ENCODE data around the gene HYOU1. TPM values are rescaled to one million over a fixed set of nuclear protein-coding genes. Genes with fewer than 3 reads are reported as not detected.

Gene HYOU1
- polyA plus RNA-seq, 1 of the 3 experiments (the other 2 are of a cell fraction), result 90.8 TPM

GRCh38 chr11:119095066-119095880 lies 38.3 kb upstream of the HYOU1 start:
- DNase-seq, result peak; percentile 96
- no peak overlapping the region for H2AFZ ChIP-seq (ENCODE audit: low read depth)
- H3F3A ChIP-seq (replicated peaks; ENCODE audit: insufficient read depth), result peaks cover 38% of the 10 kb centered on the region
- H4K20me1 ChIP-seq (ENCODE audit: insufficient read depth), result peaks cover 31% of the 10 kb centered on the region
- peaks cover 22 to 24% of the 10 kb centered on the region in 2 experiments; a peak in 3 of 4 replicates for H3K4me1 ChIP-seq (ENCODE audit: control insufficient read depth in 1 of 2, insufficient read depth in 2 of 2, low read depth in 1 of 2, low read length in 1 of 2)
- H3K9me2 ChIP-seq, result no peaks in the 10 kb centered on the region
- H3K4me2 ChIP-seq, result peak overlapping the region; percentile 98
- H3K27ac ChIP-seq (ENCODE audit: low read depth in 2 of 2, low read length in 1 of 2), result peak overlapping the region; percentile 72 to 89
- H3K27me3 ChIP-seq (ENCODE audit: insufficient read depth), result no peaks in the 10 kb centered on the region
- ChIA-PET CTCF (interaction anchor here (0.6 to 3.4 kb wide), 24 partner anchors 10 to 243 kb away, joined by 3 to 20 read pairs (median 3); partner anchors contain the start of genes C2CD2L, NLRX1, SLC37A4 and UPK2), POLR2A (interaction anchor here (0.6 to 2.6 kb wide), 12 partner anchors 10 to 431 kb away, joined by 3 to 31 read pairs (median 6); partner anchors contain the start of genes C2CD2L, HINFP, HMBS and HYOU1)
- peaks cover 45 to 50% of the 10 kb centered on the region in 2 experiments for H3K36me3 ChIP-seq (replicated peaks in 1 of 2; ENCODE audit: control insufficient read depth in 1 of 2, insufficient read depth in 2 of 2, low read length in 1 of 2)
- under 1% methylated on average over 35 of the region's 79 CpGs for WGBS (ENCODE audit: low lambda C conversion rate)
- peaks cover 60% of the 10 kb centered on the region for H3K79me2 ChIP-seq (ENCODE audit: insufficient read depth)
- peak overlapping the region; percentile 84 to 87 for H3K4me3 ChIP-seq (ENCODE audit: low read depth in 2 of 2, low read length in 1 of 2)
- H3K9ac ChIP-seq, result peak overlapping the region; percentile 89
- H3K9me3 ChIP-seq, result no peaks in the 10 kb centered on the region
- TF ChIP-seq SMC3 (IDR thresholded peaks at IDR 0.05; ENCODE audit: low read depth, low read length), result no peak
- TF ChIP-seq FOXM1 (IDR thresholded peaks at IDR 0.05; ENCODE audit: low read depth), result peak; percentile 97
- no peak for TF ChIP-seq MEF2A (IDR thresholded peaks at IDR 0.05; ENCODE audit: borderline replicate concordance, low read depth)
- TF ChIP-seq SIN3A (IDR thresholded peaks at IDR 0.05; ENCODE audit: borderline replicate concordance, low read depth, low read length), result peak; percentile 90
- TF ChIP-seq, protein P1, sequence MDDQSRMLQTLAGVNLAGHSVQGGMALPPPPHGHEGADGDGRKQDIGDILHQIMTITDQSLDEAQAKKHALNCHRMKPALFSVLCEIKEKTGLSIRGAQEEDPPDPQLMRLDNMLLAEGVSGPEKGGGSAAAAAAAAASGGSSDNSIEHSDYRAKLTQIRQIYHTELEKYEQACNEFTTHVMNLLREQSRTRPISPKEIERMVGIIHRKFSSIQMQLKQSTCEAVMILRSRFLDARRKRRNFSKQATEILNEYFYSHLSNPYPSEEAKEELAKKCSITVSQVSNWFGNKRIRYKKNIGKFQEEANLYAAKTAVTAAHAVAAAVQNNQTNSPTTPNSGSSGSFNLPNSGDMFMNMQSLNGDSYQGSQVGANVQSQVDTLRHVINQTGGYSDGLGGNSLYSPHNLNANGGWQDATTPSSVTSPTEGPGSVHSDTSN (IDR thresholded peaks at IDR 0.05), result peak; percentile 63
- peak; percentile 76 for TF ChIP-seq RFX5 (IDR thresholded peaks at IDR 0.05; ENCODE audit: low read length)
- TF ChIP-seq YY1 (IDR thresholded peaks at IDR 0.05; ENCODE audit: low read depth), result no peak
- peak; percentile 96 for TF ChIP-seq CHD2 (IDR thresholded peaks at IDR 0.05; ENCODE audit: low read length, partially characterized antibody)
- no peak for TF ChIP-seq GATA2 (CRISPR knock-in tag; IDR thresholded peaks at IDR 0.05)
- peak; percentile 100 for TF ChIP-seq POLR2AphosphoS5 (IDR thresholded peaks at IDR 0.05; ENCODE audit: low read depth, low read length)
- TF ChIP-seq TAF1 (IDR thresholded peaks at IDR 0.05; ENCODE audit: borderline replicate concordance, low read depth, low read length), result peak; percentile 100
- TF ChIP-seq GABPA (IDR thresholded peaks at IDR 0.05; ENCODE audit: low read depth), result peak; percentile 45; the same call in 1 of the 2 replicates
- no peak for TF ChIP-seq EZH2phosphoT487 (IDR thresholded peaks at IDR 0.05; ENCODE audit: borderline replicate concordance, low read depth)
- peak; percentile 32; the same call in 1 of the 2 replicates for TF ChIP-seq TEAD4 (IDR thresholded peaks at IDR 0.05; ENCODE audit: borderline replicate concordance, insufficient read depth)
- TF ChIP-seq FOSL2 (IDR thresholded peaks at IDR 0.05; ENCODE audit: borderline replicate concordance, low read depth), result no peak
- peak; percentile 74; the same call in 1 of the 2 replicates for TF ChIP-seq ELF1 (IDR thresholded peaks at IDR 0.05)
- TF ChIP-seq CTCF (IDR thresholded peaks at IDR 0.05), result 0 out of 2 replicates have a peak, but pooled peaks have one; percentile 14
- TF ChIP-seq RXRA (IDR thresholded peaks at IDR 0.05; ENCODE audit: borderline replicate concordance, low read depth), result no peak
- no peak for TF ChIP-seq TCF12 (IDR thresholded peaks at IDR 0.05)
- TF ChIP-seq, protein P2, sequence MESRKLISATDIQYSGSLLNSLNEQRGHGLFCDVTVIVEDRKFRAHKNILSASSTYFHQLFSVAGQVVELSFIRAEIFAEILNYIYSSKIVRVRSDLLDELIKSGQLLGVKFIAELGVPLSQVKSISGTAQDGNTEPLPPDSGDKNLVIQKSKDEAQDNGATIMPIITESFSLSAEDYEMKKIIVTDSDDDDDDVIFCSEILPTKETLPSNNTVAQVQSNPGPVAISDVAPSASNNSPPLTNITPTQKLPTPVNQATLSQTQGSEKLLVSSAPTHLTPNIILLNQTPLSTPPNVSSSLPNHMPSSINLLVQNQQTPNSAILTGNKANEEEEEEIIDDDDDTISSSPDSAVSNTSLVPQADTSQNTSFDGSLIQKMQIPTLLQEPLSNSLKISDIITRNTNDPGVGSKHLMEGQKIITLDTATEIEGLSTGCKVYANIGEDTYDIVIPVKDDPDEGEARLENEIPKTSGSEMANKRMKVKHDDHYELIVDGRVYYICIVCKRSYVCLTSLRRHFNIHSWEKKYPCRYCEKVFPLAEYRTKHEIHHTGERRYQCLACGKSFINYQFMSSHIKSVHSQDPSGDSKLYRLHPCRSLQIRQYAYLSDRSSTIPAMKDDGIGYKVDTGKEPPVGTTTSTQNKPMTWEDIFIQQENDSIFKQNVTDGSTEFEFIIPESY (IDR thresholded peaks at IDR 0.05; ENCODE audit: borderline replicate concordance, low read depth), result no peak; the same call in 1 of the 2 replicates
- TF ChIP-seq, protein P3, sequence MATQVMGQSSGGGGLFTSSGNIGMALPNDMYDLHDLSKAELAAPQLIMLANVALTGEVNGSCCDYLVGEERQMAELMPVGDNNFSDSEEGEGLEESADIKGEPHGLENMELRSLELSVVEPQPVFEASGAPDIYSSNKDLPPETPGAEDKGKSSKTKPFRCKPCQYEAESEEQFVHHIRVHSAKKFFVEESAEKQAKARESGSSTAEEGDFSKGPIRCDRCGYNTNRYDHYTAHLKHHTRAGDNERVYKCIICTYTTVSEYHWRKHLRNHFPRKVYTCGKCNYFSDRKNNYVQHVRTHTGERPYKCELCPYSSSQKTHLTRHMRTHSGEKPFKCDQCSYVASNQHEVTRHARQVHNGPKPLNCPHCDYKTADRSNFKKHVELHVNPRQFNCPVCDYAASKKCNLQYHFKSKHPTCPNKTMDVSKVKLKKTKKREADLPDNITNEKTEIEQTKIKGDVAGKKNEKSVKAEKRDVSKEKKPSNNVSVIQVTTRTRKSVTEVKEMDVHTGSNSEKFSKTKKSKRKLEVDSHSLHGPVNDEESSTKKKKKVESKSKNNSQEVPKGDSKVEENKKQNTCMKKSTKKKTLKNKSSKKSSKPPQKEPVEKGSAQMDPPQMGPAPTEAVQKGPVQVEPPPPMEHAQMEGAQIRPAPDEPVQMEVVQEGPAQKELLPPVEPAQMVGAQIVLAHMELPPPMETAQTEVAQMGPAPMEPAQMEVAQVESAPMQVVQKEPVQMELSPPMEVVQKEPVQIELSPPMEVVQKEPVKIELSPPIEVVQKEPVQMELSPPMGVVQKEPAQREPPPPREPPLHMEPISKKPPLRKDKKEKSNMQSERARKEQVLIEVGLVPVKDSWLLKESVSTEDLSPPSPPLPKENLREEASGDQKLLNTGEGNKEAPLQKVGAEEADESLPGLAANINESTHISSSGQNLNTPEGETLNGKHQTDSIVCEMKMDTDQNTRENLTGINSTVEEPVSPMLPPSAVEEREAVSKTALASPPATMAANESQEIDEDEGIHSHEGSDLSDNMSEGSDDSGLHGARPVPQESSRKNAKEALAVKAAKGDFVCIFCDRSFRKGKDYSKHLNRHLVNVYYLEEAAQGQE (IDR thresholded peaks at IDR 0.05; ENCODE audit: low read depth, low read length), result peak; percentile 73
- no peak; the same call in 1 of the 2 replicates for TF ChIP-seq RCOR1 (IDR thresholded peaks at IDR 0.05; ENCODE audit: low read length)
- TF ChIP-seq RAD21 (IDR thresholded peaks at IDR 0.05; ENCODE audit: low read length), result peak; percentile 31
- peak; percentile 29; the same call in 1 of the 2 replicates for TF ChIP-seq JUND (IDR thresholded peaks at IDR 0.05)
- peak; percentile 51 for TF ChIP-seq NFIC (IDR thresholded peaks at IDR 0.05; ENCODE audit: borderline replicate concordance)
